Sigmoid colon (tissue), 7 donors: ENCODE measurements around the gene OR56A1. TPM values are rescaled to one million over a fixed set of nuclear protein-coding genes. Genes with fewer than 3 reads are reported as not detected.
"Not testable (repeated sequence)": the region's sequence is repeated elsewhere in the genome, so short reads cannot be mapped to it uniquely, and the experiment has no call there.

Source experiments
- DNase-seq: peaks from one replicate; pipeline ENCODE4 v3.0.0-alpha.2; 2019
- H3K27ac ChIP-seq, 4 donors: fragments of 200-600 bp; sonication (generic); one replicate each; pipeline ENCODE4 v1.5.1; 2016 to 2019; ENCODE audit warnings: mild to moderate bottlenecking in 1 of 4
- H3K27me3 ChIP-seq, 3 donors: fragments of 200-600 bp; sonication (generic); one replicate each; pipeline ENCODE4 v1.5.1; 2019; ENCODE audit warnings: mild to moderate bottlenecking in 1 of 3
- H3K36me3 ChIP-seq, 4 donors: fragments of 200-600 bp; sonication (generic); one replicate each; pipeline ENCODE4 v1.5.1; 2016 to 2019
- H3K4me1 ChIP-seq, 4 donors: fragments of 200-600 bp; sonication (generic); one replicate each; pipeline ENCODE4 v1.5.1; 2017 to 2019
- H3K4me3 ChIP-seq, 4 donors: fragments of 200-600 bp; sonication (generic); one replicate each; pipeline ENCODE4 v1.5.1; 2017 to 2019; ENCODE audit warnings: mild to moderate bottlenecking in 2 of 4, moderate library complexity in 1 of 4
- H3K9me3 ChIP-seq, 4 donors: fragments of 200-600 bp in 3 of 4; sonication (generic) in 3 of 4; one replicate each; pipeline versions ENCODE4 v1.5.1 to v1.6.1; 2013 to 2019
- EP300 ChIP-seq, 4 donors: sonication (generic); formaldehyde crosslinking; IDR thresholded peaks; one replicate each; pipeline ENCODE4 v1.6.1; 2017; ENCODE audit warnings: antibody characterized with exemption in 4 of 4
- POLR2A ChIP-seq, 2 donors: fragments of 450-650 bp; IDR thresholded peaks; one replicate each; pipeline ENCODE4 v1.6.1; 2016; ENCODE audit warnings: antibody characterized with exemption in 2 of 2, mild to moderate bottlenecking in 2 of 2, moderate library complexity in 2 of 2
- POLR2AphosphoS5 ChIP-seq, 4 donors: sonication (generic); formaldehyde crosslinking; IDR thresholded peaks; one replicate each; pipeline ENCODE4 v1.6.1; 2017; ENCODE audit warnings: antibody characterized with exemption in 4 of 4
- WGBS, 2 donors: extraction: QIAGEN DNeasy Blood & Tissue Kit; methylation state at CpG; one replicate each; pipeline ENCODE4 v1.1.7; 2013; 5-methylcytosine and 5-hydroxymethylcytosine counted together
- intact Hi-C: fragments of 100-400 bp; cut with DNase I; formaldehyde crosslinking; loops from one replicate; pipeline ENCODE4 v1.15.1; 2023
- polyA plus RNA-seq, 3 donors: library from polyadenylated mRNA; stranded (reverse); fragments of 200-250 nt; gene quantifications; one replicate each; pipeline ENCODE4 v1.2.3, GENCODE V29; 2013
- total RNA-seq, 4 donors: library from RNA; depleted of rRNA; stranded (reverse); fragments of >200 nt; gene quantifications; one replicate each; pipeline ENCODE4 v1.1.0, GENCODE V29; 2016
- TF ChIP-seq, protein P1 (sequence below), 4 experiments: fragments of 450-650 bp in 3 of 4; fragments of 200-600 bp in 1 of 4; IDR thresholded peaks; one replicate each; pipeline ENCODE4 v1.5.1; 2016 to 2019; ENCODE audit warnings: antibody characterized with exemption in 4 of 4, mild to moderate bottlenecking in 3 of 4, moderate library complexity in 2 of 4
- donor health status: healthy with polysubstance abuse.
- donor health status: Bipolar disorder and iron deficiency.
- donor health status: healthy.

OR56A1 gene, protein sequence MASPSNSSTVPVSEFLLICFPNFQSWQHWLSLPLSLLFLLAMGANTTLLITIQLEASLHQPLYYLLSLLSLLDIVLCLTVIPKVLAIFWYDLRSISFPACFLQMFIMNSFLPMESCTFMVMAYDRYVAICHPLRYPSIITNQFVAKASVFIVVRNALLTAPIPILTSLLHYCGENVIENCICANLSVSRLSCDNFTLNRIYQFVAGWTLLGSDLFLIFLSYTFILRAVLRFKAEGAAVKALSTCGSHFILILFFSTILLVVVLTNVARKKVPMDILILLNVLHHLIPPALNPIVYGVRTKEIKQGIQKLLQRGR
- total RNA-seq (under 1 TPM in 1 of 4 donors, not detected in 3; under 0.01 TPM), polyA plus RNA-seq (not detected)

DNA sequence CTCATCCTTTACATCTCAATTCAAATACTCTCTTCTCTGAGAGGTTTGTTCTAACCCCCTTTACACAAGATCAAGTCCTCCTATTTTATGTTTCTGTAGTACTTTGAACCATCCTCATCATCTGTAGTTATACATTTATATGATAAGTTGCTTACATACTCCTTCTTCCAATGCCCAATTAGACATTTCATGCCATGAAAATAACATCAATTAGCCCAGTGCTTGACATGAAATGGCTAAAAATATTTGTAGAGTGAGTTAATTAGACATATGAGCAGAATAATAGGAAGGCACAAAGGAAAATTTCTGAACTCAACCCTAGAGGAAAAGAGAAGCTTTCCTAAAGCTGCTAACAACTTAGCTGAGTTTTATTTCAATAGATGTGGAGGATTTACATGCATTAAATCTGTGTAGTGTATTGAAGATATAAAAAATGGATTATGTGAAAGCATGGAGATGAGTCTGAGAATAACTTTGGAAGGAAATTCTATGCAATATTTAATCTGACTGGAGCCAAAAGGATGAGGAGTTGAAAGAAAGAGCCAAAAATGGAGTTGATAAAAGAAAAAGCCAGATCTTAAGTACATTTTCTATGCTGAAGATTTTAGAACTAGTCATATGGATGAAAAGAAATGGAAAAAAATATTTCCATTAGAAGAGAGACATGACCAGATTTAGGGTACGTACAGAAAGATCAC lies at the start of gene OR56A1:
Gene OR56A1 (minus strand): TSS at position 51 of the 698 bp plus-strand sequence. CDS start 3,066 bp downstream, outside the sequence.
- DNase-seq: no peak
- Histone ChIP-seq H3K4me3 (no peak within 1 kb of the TSS), H3K27ac (no peak within 1 kb of the TSS), H3K4me1 (peaks cover 0 to 8% (median 0%) of the 10 kb centered on the region in 4 donors), H3K9me3 (no peaks in the 10 kb centered on the region), H3K27me3 (peaks cover 0 to 5% (median 0%) of the 10 kb centered on the region in 3 donors), H3K36me3 (no peaks in the 10 kb centered on the region)
- 82 to 93% methylated on average over 1 of the region's 1 CpG for whole genome bisulfite sequencing, 2 donors
- TF ChIP-seq POLR2A (IDR thresholded peaks at IDR 0.05): no peak
- TF ChIP-seq EP300 (IDR thresholded peaks at IDR 0.05): no peak
- no peak for TF ChIP-seq POLR2AphosphoS5 (IDR thresholded peaks at IDR 0.05)
- TF ChIP-seq, protein P1, sequence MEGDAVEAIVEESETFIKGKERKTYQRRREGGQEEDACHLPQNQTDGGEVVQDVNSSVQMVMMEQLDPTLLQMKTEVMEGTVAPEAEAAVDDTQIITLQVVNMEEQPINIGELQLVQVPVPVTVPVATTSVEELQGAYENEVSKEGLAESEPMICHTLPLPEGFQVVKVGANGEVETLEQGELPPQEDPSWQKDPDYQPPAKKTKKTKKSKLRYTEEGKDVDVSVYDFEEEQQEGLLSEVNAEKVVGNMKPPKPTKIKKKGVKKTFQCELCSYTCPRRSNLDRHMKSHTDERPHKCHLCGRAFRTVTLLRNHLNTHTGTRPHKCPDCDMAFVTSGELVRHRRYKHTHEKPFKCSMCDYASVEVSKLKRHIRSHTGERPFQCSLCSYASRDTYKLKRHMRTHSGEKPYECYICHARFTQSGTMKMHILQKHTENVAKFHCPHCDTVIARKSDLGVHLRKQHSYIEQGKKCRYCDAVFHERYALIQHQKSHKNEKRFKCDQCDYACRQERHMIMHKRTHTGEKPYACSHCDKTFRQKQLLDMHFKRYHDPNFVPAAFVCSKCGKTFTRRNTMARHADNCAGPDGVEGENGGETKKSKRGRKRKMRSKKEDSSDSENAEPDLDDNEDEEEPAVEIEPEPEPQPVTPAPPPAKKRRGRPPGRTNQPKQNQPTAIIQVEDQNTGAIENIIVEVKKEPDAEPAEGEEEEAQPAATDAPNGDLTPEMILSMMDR (IDR thresholded peaks at IDR 0.05): no peak
- intact Hi-C loops: no loop called here

DNA sequence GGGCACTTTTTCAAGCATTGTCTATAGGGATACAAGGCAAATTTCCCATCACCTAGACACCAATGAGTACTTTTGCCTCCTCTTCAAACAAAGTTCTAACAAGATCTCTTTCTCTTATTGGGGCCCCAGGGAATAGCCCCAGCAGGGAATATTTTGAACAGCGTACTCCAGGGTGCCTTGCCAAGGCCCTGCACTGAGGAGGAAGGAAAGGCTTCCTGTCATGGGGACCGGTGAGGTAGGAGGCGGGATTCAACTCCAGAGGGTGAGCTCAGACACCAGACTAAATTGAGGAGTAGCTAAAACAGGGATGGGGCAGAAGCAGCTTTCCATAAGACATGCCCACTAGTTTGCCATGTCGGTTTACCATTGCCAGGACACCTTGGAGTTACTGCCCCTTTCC lies 48.9 kb upstream of the OR56A1 start:
- Histone ChIP-seq H3K27ac (no peak overlapping the region), H3K4me1 (no peaks in the 10 kb centered on the region), H3K36me3 (no peaks in the 10 kb centered on the region), H3K27me3 (no peaks in the 10 kb centered on the region), H3K9me3 (no peaks in the 10 kb centered on the region), H3K4me3 (no peak overlapping the region)
- no peak for DNase-seq
- TF ChIP-seq EP300 (IDR thresholded peaks at IDR 0.05): no peak
- no peak for TF ChIP-seq POLR2AphosphoS5 (IDR thresholded peaks at IDR 0.05)
- TF ChIP-seq, protein P1 (IDR thresholded peaks at IDR 0.05): no peak
- no peak for TF ChIP-seq POLR2A (IDR thresholded peaks at IDR 0.05)
- WGBS, 2 donors: 73 to 91% methylated on average over 4 of the region's 4 CpGs
- intact Hi-C loops: no loop called here

DNA sequence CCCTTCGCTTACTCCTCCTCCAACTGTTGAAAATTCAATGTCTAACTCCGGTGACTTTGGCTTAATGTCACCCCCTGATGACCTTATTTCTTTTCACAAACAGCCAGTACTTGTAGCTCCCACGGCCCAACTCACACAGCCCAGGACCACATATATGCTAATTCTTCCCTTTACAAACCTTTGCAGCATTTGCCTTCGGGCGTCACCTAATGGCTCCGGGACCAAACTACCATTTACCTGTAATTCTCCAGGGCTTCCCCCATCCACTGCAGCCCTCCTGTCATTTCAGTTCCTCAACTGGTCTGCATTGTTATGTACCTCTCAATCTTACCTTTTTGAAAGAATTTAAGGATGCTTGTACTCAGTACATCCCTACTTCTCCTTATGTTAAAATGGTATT lies 47.2 kb upstream of the OR56A1 start:
- intact Hi-C loops: no loop called here

DNA sequence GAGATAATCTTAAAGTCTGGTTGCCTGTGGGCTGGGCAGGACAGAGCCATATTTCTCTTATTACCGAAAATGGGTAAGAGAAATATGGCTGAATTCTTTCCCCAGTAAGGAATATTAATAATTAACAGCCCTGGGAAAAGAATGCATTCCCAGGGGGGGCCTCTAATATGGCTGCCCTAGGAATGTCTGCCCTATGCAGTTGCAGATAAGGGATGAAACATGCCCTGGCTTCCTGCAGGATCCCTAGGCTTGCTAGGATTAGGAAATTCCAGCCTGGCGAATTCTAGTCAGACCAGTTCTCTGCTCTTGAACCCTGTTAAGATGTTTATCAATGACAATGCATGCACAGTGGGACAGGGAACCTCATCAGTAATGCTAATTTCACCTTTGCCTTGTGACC lies 45.9 kb upstream of the OR56A1 start:
- intact Hi-C loops: not testable (repeated sequence)
- WGBS, 2 donors: 82 to 84% methylated on average over 2 of the region's 2 CpGs

More for the DNA sequence above, 47.2 kb upstream of the OR56A1 start:
- no peak for DNase-seq
- H3K27ac ChIP-seq: no peak overlapping the region
- H3K27me3 ChIP-seq: no peaks in the 10 kb centered on the region
- no peaks in the 10 kb centered on the region for H3K4me1 ChIP-seq
- no peaks in the 10 kb centered on the region for H3K9me3 ChIP-seq
- TF ChIP-seq, protein P1 (IDR thresholded peaks at IDR 0.05): no peak
- no peak for TF ChIP-seq POLR2AphosphoS5 (IDR thresholded peaks at IDR 0.05)
- no peak for TF ChIP-seq EP300 (IDR thresholded peaks at IDR 0.05)
- no peak for TF ChIP-seq POLR2A (IDR thresholded peaks at IDR 0.05)
- WGBS, 2 donors: 91 to 93% methylated on average over 6 of the region's 6 CpGs
- H3K4me3 ChIP-seq: no peak overlapping the region
- no peaks in the 10 kb centered on the region for H3K36me3 ChIP-seq

DNA sequence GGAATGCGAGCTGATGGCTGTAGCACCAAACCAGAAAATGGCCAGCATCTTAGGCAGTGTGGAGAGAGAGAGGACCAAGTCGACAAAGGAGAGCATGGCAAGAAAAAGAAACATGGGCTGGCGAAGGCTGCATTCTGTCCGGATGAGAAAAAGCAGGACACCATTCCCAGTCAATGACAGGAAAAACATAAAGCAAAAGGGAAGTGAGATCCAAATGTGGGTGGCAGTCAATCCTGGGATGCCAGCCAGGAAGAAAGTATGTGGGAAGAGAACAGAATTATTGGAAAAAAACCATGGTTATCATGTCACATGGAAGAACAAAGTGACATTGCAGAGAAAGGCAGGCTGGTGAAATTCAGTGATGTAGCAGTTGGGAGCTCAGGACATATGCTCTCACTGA lies 36.9 kb upstream of the OR56A1 start:
- WGBS, 2 donors: 78 to 91% methylated on average over 4 of the region's 4 CpGs
- no peaks in the 10 kb centered on the region for H3K4me1 ChIP-seq
- no peaks in the 10 kb centered on the region for H3K27me3 ChIP-seq
- no peaks in the 10 kb centered on the region for H3K9me3 ChIP-seq
- no peak overlapping the region for H3K27ac ChIP-seq
- no peak overlapping the region for H3K4me3 ChIP-seq
- H3K36me3 ChIP-seq: no peaks in the 10 kb centered on the region
- no peak for DNase-seq
- TF ChIP-seq EP300 (IDR thresholded peaks at IDR 0.05): no peak
- no peak for TF ChIP-seq POLR2A (IDR thresholded peaks at IDR 0.05)
- TF ChIP-seq, protein P1 (IDR thresholded peaks at IDR 0.05): no peak
- TF ChIP-seq POLR2AphosphoS5 (IDR thresholded peaks at IDR 0.05): no peak
- intact Hi-C loops: no loop called here

More for the DNA sequence above, 45.9 kb upstream of the OR56A1 start:
- not testable (repeated sequence) for H3K4me1 ChIP-seq, H3K27me3 ChIP-seq, H3K36me3 ChIP-seq, H3K4me3 ChIP-seq, H3K9me3 ChIP-seq, H3K27ac ChIP-seq, DNase-seq
